ENCODE measurements around the gene IRAK2.
"Not testable (repeated sequence)": the region's sequence is repeated elsewhere in the genome, so short reads cannot be mapped to it uniquely, and the experiment has no call there.

The IRAK2 gene

GRCh38 chr3:10164546-10165393, at the start of gene IRAK2:
Gene IRAK2, plus strand, starts transcription at chr3:10164919. Its CDS starts 36 bp downstream, at chr3:10164955.
- peak; percentile 91 for TF ChIP-seq CTCF (conservative IDR thresholded peaks at IDR 0.05)
- TF ChIP-seq ZFX (IDR thresholded peaks at IDR 0.05) = 0 out of 2 replicates have a peak, but pooled peaks have one; percentile 22
- H3K27ac ChIP-seq = peak within 1 kb of the TSS; percentile 57

GRCh38 chr3:10115326-10116137, 49.2 kb upstream of the IRAK2 start, which contains the start of gene BRK1:
Gene BRK1, plus strand, starts transcription at chr3:10115675. Its CDS starts 27 bp downstream, at chr3:10115702.
- peak within 1 kb of the TSS; percentile 85 for H3K27ac ChIP-seq
- TF ChIP-seq CTCF (conservative IDR thresholded peaks at IDR 0.05) (no peak), ZFX (IDR thresholded peaks at IDR 0.05) (no peak)

GRCh38 chr3:10116138-10116460, 48.6 kb upstream of the IRAK2 start:
- peak overlapping the region; percentile 85 for H3K27ac ChIP-seq
- no peak for TF ChIP-seq CTCF (conservative IDR thresholded peaks at IDR 0.05)
- no peak for TF ChIP-seq ZFX (IDR thresholded peaks at IDR 0.05)

GRCh38 chr3:10116928-10117327, 47.8 kb upstream of the IRAK2 start:
- H3K27ac ChIP-seq = no peak overlapping the region

GRCh38 chr3:10119376-10119775, 45.3 kb upstream of the IRAK2 start:
- TF ChIP-seq ZFX (IDR thresholded peaks at IDR 0.05) (no peak), CTCF (conservative IDR thresholded peaks at IDR 0.05) (no peak)
- no peak overlapping the region for H3K27ac ChIP-seq

More at GRCh38 chr3:10116928-10117327, 47.8 kb upstream of the IRAK2 start:
- no peak for TF ChIP-seq CTCF (conservative IDR thresholded peaks at IDR 0.05)
- TF ChIP-seq ZFX (IDR thresholded peaks at IDR 0.05) = no peak

GRCh38 chr3:10121064-10121463, 43.7 kb upstream of the IRAK2 start:
- no peak for TF ChIP-seq ZFX (IDR thresholded peaks at IDR 0.05)
- no peak for TF ChIP-seq CTCF (conservative IDR thresholded peaks at IDR 0.05)
- no peak overlapping the region for H3K27ac ChIP-seq

GRCh38 chr3:10122724-10123123, 42.0 kb upstream of the IRAK2 start:
- TF ChIP-seq ZFX (IDR thresholded peaks at IDR 0.05) (no peak), CTCF (conservative IDR thresholded peaks at IDR 0.05) (no peak)
- no peak overlapping the region for H3K27ac ChIP-seq

GRCh38 chr3:10135872-10136271, 28.8 kb upstream of the IRAK2 start:
- H3K27ac ChIP-seq = not testable (repeated sequence)
